ENCODE results near the gene SPOCK2.

The SPOCK2 gene

DNA sequence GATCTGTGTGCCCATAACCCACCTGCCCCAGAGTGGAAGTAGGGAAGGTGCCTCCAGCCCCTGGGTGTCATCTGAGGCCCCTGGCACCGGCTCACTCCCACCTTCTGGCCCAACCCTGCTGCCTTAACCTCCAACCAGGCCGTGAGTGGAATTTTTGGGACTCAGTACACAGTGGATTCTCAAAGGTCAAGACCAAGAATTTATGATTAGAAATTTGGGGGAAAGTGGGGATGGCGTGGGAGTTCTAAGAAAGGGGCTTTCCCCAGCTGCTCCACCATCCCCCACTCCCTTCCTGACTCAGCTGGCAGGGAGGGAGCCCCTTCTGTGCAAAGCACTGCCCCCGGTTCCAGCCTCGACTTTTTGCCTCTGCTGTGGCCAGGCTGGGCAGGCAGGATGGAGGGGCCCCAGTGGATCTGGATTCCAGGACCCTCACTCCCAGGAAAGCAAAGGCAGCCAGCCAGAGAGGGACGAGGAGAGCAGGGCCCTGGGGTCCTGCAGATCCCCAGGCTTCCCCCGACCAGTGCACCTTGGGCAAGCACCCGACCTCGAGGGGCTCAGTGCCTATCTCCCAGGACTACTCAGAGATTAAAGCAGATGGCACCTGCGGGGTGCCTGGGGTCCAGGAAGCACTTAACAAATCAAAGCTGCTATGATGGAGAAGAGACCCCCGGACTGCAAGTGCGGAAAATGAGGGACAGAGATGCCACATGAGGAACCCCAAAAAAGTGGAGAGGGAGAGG is 12.8 kb downstream of the SPOCK2 start:
- Mint-ChIP-seq H3K4me3 (peak overlapping the region; percentile 20), H3K9me3 (no peaks in the 10 kb centered on the region), H3K27me3 (no peaks in the 10 kb centered on the region), H3K36me3 (ENCODE audit: low read depth) (peaks cover 67% of the 10 kb centered on the region), H3K4me1 (ENCODE audit: low read depth) (peaks cover 89% of the 10 kb centered on the region), H3K27ac (peak overlapping the region; percentile 88)
- DNase-seq = no peak

DNA sequence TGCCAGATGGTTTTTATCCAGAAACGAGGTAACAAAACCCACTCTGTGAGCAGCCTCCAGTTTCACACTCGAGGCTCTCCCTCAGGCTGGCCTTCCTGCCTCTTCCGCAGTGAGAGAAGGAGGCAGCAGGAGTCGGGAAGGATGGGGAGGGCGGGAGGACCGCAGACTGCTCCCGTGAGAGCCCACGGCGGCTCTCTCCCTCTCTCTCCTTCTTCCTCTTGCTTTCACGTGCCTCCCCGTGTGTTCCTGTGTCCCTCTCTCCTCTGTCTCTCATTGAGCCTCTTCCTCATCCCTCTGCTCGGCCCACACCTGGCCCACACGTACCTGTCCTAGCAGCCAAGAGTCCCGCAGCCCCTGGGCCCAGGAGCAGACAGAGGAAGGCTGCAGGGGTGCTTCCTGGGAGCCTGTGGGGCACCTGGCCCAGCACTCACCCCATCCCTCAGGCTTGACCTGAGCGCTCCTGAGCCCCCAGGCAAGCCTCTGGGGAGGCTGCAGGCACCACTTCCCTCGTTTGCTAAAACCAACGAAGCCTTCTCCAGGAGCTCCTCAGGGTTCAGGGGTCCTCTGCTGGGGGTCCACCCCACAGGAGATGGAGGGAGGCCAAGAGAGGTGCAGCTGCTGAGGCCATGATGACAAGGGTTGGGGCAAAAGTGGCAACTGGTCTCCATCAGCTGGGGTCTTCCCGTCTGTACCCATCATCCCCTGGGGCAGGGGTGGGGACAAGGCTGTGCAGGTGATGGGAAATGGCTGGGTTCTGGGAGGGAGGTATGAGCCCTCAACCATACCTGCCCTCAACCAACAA is 13.6 kb downstream of the SPOCK2 start:
- Mint-ChIP-seq H3K4me3 (no peak overlapping the region), H3K36me3 (ENCODE audit: low read depth) (peaks cover 73% of the 10 kb centered on the region), H3K27me3 (no peaks in the 10 kb centered on the region), H3K4me1 (ENCODE audit: low read depth) (peaks cover 88% of the 10 kb centered on the region), H3K27ac (peak overlapping the region; percentile 88), H3K9me3 (no peaks in the 10 kb centered on the region)
- DNase-seq = no peak

DNA sequence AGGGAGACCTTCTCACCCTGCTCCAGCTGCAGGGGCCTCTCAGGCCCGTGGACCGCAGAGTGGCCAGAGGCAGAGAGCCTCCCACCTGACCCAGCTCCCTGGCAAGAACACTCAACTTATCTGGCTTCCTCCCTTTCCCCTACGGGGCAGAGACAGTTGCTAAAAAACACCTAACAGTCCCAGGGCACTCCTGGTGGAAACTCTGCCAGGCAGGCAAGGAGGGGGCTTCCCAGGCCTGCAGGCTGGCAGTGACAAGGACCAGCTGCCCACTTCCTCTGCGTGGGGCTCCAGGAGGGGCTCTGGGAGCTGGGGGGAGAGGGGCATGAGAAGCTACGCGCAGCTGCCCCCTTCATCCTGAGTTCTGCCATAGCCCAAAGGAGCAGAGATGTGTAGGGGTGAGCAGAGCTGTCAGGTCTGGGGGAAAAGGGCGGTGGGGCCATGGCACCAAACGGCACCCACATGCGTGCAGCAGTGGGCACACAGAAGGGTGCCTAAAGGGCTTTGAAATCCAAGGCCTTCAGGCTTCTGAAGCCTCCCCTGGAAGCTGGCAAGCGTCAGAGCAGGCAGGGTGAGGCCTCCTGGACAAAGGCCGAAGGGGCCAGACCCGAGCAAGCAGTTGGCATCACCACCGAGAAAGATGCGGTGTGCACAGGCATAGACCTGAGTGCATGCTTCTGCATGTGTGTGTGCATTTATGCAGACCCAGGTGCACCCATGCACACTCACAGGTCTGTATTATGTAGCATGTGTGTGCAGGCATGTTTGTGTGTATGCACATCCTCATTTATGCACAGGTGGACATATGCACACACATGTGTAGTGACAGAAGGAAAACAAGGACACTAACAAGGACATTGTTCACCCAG is 14.4 kb downstream of the SPOCK2 start:
- Mint-ChIP-seq H3K27me3 (no peaks in the 10 kb centered on the region), H3K9me3 (no peaks in the 10 kb centered on the region), H3K4me1 (ENCODE audit: low read depth) (peaks cover 86% of the 10 kb centered on the region), H3K4me3 (no peak overlapping the region), H3K36me3 (ENCODE audit: low read depth) (peaks cover 81% of the 10 kb centered on the region), H3K27ac (peak overlapping the region; percentile 81)
- no peak for DNase-seq

DNA sequence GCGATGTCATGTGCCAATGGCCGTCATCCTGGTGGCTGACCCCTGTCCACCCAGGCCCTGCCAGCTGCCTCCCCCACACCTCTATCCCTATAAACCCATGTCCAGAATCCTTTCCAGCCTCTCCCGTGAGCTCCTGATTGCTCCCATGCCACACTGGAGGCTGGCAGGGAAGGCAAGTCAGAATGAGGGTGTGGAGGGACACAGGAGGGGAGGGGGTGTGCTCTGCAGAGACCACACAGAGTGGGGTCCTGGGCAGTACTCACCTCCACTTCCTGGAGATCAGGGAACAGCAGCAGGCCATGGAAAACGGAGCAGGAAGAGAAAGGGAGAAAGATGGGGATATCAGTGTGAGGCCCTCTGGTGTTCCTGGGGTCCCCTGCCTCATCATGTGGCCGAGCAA is 15.7 kb downstream of the SPOCK2 start:
- H3K4me1 Mint-ChIP-seq (ENCODE audit: low read depth) = peaks cover 77% of the 10 kb centered on the region
- H3K36me3 Mint-ChIP-seq (ENCODE audit: low read depth) = peaks cover 89% of the 10 kb centered on the region
- no peaks in the 10 kb centered on the region for H3K27me3 Mint-ChIP-seq
- peak overlapping the region; percentile 86 for H3K27ac Mint-ChIP-seq
- H3K9me3 Mint-ChIP-seq = no peaks in the 10 kb centered on the region
- no peak overlapping the region for H3K4me3 Mint-ChIP-seq
- DNase-seq = no peak

DNA sequence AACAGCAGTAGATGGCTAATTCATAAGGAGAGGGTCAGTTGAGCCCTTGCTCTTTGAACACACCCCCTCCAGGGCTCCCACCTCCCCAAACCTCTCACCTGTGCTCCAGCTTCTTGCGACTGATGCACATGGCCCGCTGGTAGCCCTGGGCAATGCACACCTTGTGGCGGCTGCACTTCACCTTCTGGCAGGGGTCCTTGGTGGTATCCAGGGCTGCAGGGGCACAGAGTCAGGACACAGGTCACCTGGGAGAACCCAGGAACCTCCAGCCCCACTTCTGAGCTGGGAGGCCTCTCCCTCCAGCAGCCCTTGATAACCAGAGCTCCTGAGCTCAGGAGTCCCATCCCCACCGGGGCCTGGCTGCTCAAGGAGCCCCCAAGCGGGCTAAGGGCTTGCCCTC is 16.3 kb downstream of the SPOCK2 start:
- Mint-ChIP-seq H3K4me1 (ENCODE audit: low read depth) (peaks cover 71% of the 10 kb centered on the region), H3K27me3 (no peaks in the 10 kb centered on the region), H3K4me3 (no peak overlapping the region), H3K9me3 (no peaks in the 10 kb centered on the region), H3K27ac (peak overlapping the region; percentile 86), H3K36me3 (ENCODE audit: low read depth) (peaks cover 95% of the 10 kb centered on the region)
- DNase-seq = no peak

DNA sequence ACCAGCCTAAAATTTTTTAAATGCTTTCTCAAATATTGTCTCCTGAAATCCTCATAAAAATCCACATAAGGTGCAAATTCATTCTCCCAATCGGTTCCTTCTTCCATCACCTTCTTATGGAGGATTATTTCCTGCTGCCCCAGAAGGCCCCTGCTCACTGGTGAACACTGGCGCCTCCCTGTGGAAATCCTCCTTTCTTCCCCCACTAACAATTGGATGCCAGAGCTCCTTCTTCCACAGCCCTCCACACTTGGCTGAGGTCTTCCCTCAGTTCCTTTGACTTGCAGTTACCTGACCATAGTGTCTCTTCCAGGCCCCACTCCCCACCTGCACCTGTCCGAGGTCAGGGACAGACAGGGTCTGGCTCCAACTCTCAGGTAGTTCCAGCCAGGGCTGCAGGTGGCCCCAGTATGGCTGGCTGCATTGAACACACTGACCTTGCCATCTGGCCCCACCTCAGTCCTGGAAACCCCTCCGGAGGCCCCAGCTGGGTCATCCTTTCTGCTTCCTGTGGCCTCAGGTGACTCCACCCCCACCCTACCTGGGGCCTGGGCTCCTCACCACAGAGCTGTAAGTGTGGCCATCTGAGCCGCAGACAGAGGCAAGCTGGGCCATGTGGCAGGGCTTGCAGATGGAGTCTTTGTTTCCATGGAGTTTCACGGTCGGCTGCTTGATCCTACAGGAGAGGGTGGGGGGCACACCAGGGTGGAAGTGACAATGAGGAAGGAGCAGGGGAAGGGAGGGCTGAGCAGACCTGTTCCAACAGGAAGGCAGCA is 18.4 kb downstream of the SPOCK2 start:
- Mint-ChIP-seq H3K27me3 (no peaks in the 10 kb centered on the region), H3K27ac (peak overlapping the region; percentile 87), H3K4me1 (ENCODE audit: low read depth) (peaks cover 50% of the 10 kb centered on the region), H3K36me3 (ENCODE audit: low read depth) (peaks cover 98% of the 10 kb centered on the region), H3K9me3 (no peaks in the 10 kb centered on the region), H3K4me3 (no peak overlapping the region)
- DNase-seq = no peak

DNA sequence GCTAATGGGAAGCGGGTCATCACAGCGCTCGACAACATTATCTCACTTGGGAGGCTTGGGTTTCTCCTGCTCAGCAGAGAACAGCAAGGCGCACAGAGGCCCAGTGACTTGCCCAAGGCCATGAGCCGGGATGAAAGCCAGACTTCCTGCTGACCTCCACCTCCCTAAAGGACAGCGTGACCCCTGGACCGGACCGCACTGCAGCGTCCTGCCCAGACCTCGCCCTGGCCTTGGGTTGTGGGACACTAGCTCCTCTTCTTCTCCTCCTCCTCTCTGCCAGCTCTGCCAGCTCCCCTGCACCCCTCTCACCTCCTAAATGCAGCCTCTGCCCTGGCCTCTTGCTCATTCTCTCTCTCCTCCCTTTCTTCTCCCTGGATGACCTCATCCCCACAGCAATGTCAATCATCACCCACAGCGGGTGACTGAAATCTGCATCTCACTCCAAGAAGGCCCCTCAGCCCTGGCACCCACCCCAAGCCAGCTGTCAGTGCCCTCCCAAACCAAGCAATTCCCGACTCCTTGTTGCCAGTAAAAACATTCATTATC is 19.4 kb downstream of the SPOCK2 start:
- Mint-ChIP-seq H3K36me3 (ENCODE audit: low read depth) (peaks cover 93% of the 10 kb centered on the region), H3K4me1 (ENCODE audit: low read depth) (peaks cover 40% of the 10 kb centered on the region)

DNA sequence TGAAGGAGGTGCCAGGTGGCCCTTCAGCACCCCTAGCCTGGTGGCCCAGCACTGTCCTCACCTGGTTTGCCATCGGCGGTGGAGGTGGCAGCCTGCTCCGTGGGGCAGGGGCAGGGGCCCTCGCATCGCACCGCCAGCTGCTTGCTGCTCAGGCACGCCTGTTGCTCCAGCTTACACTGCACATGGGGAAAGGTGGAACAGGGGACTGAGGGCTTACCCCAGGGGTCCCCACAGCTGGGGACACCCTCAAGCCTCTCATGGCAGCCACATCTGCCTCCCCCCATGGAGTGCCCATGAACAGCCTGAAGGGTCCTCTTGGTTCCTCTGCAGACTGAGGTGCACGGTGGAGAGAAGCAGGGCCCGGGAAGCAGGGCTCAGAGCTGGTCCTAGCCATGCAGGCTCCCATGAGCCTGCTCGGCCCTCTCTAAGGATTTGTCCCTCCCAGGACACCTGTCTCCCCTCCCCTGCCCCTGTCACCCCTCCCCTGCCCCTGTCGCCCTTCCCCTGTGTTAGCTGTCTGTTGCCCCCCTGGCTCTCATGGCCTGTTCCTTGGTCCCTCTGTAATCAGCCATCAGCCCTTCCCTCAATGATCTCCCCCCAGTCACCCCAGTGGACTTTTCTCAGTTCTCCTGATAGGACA is 20.1 kb downstream of the SPOCK2 start:
- DNase-seq = no peak
- peak overlapping the region; percentile 73 for H3K27ac Mint-ChIP-seq
- no peaks in the 10 kb centered on the region for H3K27me3 Mint-ChIP-seq
- no peak overlapping the region for H3K4me3 Mint-ChIP-seq
- H3K4me1 Mint-ChIP-seq (ENCODE audit: low read depth) = peaks cover 36% of the 10 kb centered on the region
- peaks cover 93% of the 10 kb centered on the region for H3K36me3 Mint-ChIP-seq (ENCODE audit: low read depth)
- H3K9me3 Mint-ChIP-seq = no peaks in the 10 kb centered on the region

More for the DNA sequence above, 19.4 kb downstream of the SPOCK2 start:
- H3K4me3 Mint-ChIP-seq = no peak overlapping the region
- no peak for DNase-seq
- H3K27me3 Mint-ChIP-seq = no peaks in the 10 kb centered on the region
- no peaks in the 10 kb centered on the region for H3K9me3 Mint-ChIP-seq
- H3K27ac Mint-ChIP-seq = peak overlapping the region; percentile 73

DNA sequence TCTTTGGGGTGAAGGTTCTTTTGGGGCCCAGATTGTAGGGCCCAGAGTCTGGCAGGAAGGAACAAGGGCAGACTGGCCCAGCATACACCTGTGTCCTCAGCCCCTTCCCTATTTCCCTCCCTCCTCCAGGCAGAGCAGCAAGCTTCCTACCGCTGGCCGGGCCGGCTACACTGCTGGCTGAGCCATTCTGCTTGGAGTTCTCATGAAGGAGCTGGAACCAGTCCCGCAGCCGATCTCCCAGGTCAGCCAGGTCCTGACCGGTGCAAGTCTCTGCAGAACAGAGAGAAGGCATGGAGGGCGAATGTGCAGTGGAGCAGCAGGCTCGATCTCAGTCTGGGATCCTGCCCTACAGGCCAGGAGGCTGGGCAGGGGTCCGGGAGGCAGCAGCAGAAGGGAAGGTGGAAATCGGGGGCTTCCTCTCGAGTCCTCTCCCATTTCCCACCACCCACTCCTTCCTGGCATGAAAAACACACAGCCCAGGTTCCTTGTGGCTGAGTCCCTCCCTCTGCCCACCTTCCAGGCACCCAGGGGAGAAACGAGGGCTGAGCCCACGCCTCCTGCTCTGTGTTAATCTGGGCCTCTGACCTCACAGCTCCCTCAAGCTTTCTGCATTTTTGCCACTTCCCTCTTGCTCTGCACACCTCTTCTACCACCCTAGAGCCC is 20.8 kb downstream of the SPOCK2 start:
- no peak for DNase-seq
- H3K27me3 Mint-ChIP-seq = no peaks in the 10 kb centered on the region
- H3K9me3 Mint-ChIP-seq = no peaks in the 10 kb centered on the region
- peak overlapping the region; percentile 71 for H3K27ac Mint-ChIP-seq
- no peak overlapping the region for H3K4me3 Mint-ChIP-seq
- peaks cover 30% of the 10 kb centered on the region for H3K4me1 Mint-ChIP-seq (ENCODE audit: low read depth)
- H3K36me3 Mint-ChIP-seq (ENCODE audit: low read depth) = peaks cover 93% of the 10 kb centered on the region

DNA sequence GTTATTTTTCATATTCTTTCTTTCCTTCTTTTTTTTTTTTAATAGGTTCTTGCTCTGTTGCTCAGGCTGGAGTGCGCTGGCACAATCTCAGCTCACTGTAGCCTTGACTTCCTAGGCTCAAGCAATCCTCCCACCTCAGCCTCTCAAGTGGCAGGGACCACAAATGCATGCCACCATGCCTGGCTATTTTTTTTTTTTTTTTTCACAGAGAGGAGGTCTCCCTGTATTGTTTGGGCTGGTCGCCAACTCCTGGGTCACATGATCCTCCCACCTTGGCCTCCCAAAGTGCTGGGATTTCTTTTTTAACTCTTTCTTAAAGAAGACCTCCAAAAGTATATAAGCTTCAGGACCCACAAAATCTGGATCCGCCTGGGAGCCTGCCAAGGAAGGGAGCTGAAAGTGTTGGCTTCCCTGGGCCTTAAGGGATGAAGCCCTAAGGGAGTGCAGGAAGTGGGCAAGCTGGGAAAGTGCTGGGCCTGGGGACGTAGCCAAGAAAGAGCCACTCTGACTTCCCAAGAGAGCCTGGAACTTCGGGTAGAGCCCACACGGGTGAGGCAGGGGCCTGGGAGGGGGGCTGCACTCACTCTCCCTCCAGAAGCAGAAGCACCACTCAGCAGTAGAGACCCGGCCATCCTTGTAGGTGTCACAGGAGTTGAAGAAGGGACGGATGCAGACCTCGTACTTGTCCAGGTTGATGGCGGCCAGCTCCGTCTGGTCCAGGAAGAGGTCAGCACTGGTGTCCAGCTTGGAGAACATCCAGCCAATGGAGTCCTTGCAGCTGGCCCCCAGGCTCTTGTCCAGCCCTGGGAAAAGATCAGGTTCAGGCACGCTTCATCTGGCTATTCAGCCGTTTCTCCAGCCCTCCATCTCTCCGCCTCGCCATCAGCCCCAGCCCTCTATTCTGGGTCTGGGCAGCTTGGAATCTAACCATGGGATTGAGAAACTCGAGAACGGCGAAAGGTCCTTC is 21.8 kb downstream of the SPOCK2 start:
- no peak for DNase-seq
- no peaks in the 10 kb centered on the region for H3K27me3 Mint-ChIP-seq
- peaks cover 93% of the 10 kb centered on the region for H3K36me3 Mint-ChIP-seq (ENCODE audit: low read depth)
- H3K27ac Mint-ChIP-seq = peak overlapping the region; percentile 20
- H3K4me1 Mint-ChIP-seq (ENCODE audit: low read depth) = peaks cover 26% of the 10 kb centered on the region
- no peak overlapping the region for H3K4me3 Mint-ChIP-seq
- H3K9me3 Mint-ChIP-seq = no peaks in the 10 kb centered on the region

DNA sequence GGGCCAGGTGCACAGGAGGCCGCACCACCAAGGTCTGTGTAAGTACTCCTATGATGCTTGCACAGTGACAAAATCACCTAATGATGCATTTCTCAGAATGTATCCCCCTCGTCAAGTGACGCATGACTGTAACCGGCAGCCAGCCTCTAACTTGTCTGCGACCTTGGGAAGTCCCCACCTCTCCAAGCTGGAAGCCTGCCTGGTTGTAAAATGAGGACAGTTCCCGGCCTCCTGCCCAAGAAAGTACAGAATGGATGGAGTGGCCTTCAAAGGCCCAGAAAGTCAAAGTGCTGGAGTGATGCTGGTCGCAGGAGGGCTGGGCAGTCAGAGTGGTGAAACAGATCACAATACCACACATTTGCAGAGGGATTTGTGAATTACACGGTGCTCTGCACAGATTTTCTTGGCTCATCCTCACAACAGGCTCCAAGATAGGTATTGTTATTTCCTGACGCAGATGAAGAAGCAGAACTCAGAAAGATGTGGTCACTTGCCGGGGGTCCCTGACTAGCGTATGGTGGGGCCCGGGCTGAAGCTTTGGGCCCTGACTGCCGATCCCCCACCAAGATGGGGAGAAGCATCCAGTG is 22.8 kb downstream of the SPOCK2 start:
- peak overlapping the region; percentile 40 for H3K27ac Mint-ChIP-seq
- no peaks in the 10 kb centered on the region for H3K9me3 Mint-ChIP-seq
- peaks cover 22% of the 10 kb centered on the region for H3K4me1 Mint-ChIP-seq (ENCODE audit: low read depth)
- H3K36me3 Mint-ChIP-seq (ENCODE audit: low read depth) = peaks cover 93% of the 10 kb centered on the region
- no peak for DNase-seq
- H3K27me3 Mint-ChIP-seq = no peaks in the 10 kb centered on the region
- H3K4me3 Mint-ChIP-seq = no peak overlapping the region

All from activated T-cell treated with anti-CD3 and anti-CD28 coated beads, Interleukin-2, amount 50 U/mL, for 24 hours (primary cell).